ENCODE measurements around the gene CLPTM1.
A peak's percentile ranks its signal among the peaks of the same experiment; 100 is the strongest.
"Not testable (repeated sequence)": the region's sequence is repeated elsewhere in the genome, so short reads cannot be mapped to it uniquely, and the experiment has no call there.

Gene CLPTM1, protein sequence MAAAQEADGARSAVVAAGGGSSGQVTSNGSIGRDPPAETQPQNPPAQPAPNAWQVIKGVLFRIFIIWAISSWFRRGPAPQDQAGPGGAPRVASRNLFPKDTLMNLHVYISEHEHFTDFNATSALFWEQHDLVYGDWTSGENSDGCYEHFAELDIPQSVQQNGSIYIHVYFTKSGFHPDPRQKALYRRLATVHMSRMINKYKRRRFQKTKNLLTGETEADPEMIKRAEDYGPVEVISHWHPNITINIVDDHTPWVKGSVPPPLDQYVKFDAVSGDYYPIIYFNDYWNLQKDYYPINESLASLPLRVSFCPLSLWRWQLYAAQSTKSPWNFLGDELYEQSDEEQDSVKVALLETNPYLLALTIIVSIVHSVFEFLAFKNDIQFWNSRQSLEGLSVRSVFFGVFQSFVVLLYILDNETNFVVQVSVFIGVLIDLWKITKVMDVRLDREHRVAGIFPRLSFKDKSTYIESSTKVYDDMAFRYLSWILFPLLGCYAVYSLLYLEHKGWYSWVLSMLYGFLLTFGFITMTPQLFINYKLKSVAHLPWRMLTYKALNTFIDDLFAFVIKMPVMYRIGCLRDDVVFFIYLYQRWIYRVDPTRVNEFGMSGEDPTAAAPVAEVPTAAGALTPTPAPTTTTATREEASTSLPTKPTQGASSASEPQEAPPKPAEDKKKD

DNA sequence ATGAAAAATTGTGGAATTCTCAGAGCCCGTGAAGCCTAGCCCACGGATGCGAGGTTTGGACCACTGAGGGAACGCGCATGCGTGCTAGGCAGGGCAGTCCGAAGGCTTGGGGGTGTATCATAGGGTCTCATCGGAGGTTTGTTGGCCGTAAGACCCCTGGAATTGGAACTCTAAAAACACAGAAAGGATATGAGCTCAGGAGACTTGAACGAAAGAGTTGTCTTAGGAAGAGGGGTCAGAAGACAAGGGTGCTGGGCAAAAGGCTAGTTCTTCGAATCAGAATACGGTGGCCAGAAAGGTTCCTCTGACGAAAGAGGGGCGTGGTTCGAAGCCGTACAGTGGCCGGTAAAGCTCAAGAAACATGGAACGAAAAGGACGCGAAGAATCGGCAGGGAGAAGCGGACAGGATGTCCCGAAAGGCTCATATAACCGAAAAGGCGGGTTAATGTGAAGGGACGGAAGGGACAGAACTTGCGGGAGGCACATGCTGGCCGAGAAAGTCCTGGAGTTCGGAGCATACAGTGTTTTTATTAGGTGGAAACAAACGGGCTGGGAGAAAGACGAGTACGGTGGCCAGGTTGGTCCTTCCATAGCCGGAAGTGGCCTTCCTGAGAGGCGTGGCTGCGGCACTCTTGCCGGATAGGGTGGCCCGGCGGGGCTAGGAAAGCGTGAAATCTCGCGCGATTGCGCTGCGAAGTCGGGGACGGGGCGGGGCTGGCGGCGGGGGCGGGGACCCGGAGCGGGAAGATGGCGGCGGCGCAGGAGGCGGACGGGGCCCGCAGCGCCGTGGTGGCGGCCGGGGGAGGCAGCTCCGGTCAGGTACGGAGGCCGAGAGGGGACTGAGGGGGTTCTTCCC, at the start of gene CLPTM1:
Gene CLPTM1 (plus strand): TSS at position 732 of the 856 bp plus-strand sequence. CDS start 16 bp downstream, at position 748.
- peak; percentile 92 to 93 for DNase-seq (ENCODE audit: low read depth in 2 of 2)

GRCh38 chr19:44905437-44906160, 49.6 kb upstream of the CLPTM1 start, which contains the start of gene APOE:
Gene APOE, plus strand, starts transcription at chr19:44905796. Its CDS starts 829 bp downstream, at chr19:44906625.
- DNase-seq (ENCODE audit: low read depth in 2 of 2), result no peak

GRCh38 chr19:44907613-44908012, 47.6 kb upstream of the CLPTM1 start:
- DNase-seq (ENCODE audit: low read depth in 2 of 2), result no peak

DNA sequence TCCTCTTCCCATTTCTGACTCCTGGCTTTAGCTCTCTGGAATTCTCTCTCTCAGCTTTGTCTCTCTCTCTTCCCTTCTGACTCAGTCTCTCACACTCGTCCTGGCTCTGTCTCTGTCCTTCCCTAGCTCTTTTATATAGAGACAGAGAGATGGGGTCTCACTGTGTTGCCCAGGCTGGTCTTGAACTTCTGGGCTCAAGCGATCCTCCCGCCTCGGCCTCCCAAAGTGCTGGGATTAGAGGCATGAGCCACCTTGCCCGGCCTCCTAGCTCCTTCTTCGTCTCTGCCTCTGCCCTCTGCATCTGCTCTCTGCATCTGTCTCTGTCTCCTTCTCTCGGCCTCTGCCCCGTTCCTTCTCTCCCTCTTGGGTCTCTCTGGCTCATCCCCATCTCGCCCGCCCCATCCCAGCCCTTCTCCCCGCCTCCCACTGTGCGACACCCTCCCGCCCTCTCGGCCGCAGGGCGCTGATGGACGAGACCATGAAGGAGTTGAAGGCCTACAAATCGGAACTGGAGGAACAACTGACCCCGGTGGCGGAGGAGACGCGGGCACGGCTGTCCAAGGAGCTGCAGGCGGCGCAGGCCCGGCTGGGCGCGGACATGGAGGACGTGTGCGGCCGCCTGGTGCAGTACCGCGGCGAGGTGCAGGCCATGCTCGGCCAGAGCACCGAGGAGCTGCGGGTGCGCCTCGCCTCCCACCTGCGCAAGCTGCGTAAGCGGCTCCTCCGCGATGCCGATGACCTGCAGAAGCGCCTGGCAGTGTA, 46.9 kb upstream of the CLPTM1 start:
- no peak for DNase-seq (ENCODE audit: low read depth in 2 of 2)

DNA sequence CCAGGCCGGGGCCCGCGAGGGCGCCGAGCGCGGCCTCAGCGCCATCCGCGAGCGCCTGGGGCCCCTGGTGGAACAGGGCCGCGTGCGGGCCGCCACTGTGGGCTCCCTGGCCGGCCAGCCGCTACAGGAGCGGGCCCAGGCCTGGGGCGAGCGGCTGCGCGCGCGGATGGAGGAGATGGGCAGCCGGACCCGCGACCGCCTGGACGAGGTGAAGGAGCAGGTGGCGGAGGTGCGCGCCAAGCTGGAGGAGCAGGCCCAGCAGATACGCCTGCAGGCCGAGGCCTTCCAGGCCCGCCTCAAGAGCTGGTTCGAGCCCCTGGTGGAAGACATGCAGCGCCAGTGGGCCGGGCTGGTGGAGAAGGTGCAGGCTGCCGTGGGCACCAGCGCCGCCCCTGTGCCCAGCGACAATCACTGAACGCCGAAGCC, 46.3 kb upstream of the CLPTM1 start:
- DNase-seq (ENCODE audit: low read depth in 2 of 2), result no peak

DNA sequence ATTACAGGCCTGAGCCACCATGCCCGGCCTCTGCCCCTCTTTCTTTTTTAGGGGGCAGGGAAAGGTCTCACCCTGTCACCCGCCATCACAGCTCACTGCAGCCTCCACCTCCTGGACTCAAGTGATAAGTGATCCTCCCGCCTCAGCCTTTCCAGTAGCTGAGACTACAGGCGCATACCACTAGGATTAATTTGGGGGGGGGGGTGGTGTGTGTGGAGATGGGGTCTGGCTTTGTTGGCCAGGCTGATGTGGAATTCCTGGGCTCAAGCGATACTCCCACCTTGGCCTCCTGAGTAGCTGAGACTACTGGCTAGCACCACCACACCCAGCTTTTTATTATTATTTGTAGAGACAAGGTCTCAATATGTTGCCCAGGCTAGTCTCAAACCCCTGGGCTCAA, 45.4 kb upstream of the CLPTM1 start:
- no peak for DNase-seq (ENCODE audit: low read depth in 2 of 2)

DNA sequence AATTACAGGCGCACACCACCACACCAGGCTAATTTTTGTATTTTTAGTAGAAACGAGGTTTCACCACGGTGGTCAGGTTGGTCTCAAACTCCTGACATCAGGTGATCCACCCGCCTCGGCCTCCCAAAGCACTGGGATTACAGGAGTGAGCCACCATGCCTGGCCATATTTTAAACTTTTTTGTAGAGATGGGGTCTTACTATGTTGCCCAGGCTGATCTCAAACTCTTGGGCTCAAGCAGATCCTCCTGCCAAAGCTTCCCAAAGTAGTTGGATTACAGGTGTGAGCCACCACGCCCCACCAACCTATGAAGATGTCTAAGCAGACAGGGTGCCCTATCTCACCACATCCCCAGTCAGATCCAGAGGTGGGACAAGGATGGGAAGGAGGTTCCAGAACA, 43.3 kb upstream of the CLPTM1 start:
- not testable (repeated sequence) for DNase-seq (ENCODE audit: low read depth in 2 of 2)

DNA sequence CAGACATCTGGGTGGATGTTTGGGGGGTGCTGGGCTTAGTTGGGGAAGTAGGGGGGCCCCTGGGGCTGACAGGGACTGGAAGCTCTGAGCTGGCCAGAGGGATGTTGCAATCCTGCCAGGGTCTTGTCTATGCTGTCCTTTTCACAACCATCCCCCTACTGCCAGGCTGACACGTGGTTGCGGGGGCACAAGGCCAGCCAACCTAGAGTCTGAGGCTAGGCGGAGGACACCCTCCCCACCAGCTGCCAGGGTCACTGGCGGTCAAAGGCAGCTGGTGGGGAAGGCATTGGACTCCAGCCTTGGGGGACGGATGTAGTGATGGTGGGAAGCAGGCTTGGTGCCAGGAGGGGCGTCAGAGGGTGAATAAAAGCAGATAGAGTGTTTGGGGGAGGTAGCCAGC, 42.3 kb upstream of the CLPTM1 start:
- no peak for DNase-seq (ENCODE audit: low read depth in 2 of 2)

DNA sequence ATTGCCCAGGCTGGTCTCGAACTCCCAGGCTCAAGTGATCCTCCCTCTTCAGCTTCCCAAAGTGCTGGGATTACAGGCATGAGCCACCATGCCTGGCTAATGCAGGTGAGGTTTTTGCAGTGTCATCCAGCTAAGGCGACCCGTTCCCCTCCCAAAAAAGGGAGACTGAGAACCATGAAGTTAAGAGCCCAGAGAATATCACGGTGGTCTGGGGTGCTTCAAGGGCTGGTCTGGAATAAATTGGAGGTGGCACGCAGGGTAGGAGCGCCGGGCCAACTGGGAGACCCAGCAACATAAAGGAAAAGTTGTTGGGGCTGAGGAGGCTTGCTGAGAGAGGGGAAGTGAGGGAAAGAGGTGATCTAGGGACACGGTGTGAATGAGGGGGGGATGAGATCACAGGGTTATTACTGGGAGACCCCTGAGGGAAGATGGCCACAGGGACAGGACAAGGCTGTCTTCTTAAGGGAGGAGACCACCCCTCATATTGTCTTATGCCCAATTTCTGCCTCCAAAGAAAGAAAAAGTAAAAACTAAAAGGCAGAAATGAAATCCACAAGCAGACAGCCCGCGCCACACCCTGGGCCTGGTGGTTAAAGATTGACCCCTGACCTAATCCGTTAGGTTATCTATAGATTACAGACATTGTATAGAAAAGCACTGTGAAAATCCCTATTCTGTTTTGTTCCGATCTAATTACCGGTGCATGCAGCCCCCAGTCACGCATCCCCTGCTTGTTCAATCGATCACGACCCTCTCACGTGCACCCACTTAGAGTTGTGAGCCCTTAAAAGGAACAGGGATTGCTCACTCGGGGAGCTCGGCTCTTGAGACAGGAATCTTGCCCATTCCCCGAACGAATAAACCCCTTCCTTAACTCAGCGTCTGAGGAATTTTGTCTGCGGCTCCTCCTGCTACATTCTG, 41.4 kb upstream of the CLPTM1 start:
- not testable (repeated sequence) for DNase-seq (ENCODE audit: low read depth in 2 of 2)

DNA sequence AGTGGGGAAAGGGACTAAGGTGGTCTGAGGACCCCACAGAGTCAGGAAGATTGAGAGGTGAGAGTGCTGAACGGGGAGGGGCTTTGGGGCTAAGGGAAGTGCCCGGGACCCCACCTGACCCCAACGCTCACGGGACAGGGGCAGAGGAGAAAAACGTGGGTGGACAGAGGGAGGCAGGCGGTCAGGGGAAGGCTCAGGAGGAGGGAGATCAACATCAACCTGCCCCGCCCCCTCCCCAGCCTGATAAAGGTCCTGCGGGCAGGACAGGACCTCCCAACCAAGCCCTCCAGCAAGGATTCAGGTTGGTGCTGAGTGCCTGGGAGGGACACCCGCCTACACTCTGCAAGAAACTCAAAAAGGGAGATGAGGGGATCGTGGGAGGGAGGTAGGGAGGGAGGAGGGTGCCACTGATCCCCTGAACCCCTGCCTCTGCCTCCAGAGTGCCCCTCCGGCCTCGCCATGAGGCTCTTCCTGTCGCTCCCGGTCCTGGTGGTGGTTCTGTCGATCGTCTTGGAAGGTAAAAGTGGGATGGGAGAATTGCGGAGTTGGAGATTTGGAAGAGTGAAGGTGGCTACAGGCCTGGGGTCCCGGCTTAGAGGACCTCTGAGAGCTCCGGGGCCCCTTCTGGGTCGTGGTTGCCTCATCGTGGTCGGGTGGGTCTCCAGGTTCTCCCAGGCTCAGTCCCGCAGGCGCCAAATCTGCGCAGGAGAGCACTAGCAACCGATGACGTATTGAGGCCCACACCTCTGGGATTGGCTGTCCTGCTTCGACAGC, 40.6 kb upstream of the CLPTM1 start, which contains the start of gene APOC1:
Gene APOC1 (plus strand): TSS at position 176 of the 774 bp plus-strand sequence. CDS start 284 bp downstream, at position 460.
- peak; percentile 65 for DNase-seq (ENCODE audit: low read depth in 2 of 2)

DNA sequence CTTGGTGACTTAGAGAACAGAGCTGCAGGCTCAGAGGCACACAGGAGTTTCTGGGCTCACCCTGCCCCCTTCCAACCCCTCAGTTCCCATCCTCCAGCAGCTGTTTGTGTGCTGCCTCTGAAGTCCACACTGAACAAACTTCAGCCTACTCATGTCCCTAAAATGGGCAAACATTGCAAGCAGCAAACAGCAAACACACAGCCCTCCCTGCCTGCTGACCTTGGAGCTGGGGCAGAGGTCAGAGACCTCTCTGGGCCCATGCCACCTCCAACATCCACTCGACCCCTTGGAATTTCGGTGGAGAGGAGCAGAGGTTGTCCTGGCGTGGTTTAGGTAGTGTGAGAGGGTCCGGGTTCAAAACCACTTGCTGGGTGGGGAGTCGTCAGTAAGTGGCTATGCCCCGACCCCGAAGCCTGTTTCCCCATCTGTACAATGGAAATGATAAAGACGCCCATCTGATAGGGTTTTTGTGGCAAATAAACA, 30.9 kb upstream of the CLPTM1 start:
- DNase-seq (ENCODE audit: low read depth in 2 of 2), result no peak

- DNase-seq (ENCODE audit: low read depth in 2 of 2), result peak in 1 of 2 experiments; percentile 22
These were observed 29.9 kb upstream of the CLPTM1 start for GRCh38 chr19:44925114-44925891.

DNA sequence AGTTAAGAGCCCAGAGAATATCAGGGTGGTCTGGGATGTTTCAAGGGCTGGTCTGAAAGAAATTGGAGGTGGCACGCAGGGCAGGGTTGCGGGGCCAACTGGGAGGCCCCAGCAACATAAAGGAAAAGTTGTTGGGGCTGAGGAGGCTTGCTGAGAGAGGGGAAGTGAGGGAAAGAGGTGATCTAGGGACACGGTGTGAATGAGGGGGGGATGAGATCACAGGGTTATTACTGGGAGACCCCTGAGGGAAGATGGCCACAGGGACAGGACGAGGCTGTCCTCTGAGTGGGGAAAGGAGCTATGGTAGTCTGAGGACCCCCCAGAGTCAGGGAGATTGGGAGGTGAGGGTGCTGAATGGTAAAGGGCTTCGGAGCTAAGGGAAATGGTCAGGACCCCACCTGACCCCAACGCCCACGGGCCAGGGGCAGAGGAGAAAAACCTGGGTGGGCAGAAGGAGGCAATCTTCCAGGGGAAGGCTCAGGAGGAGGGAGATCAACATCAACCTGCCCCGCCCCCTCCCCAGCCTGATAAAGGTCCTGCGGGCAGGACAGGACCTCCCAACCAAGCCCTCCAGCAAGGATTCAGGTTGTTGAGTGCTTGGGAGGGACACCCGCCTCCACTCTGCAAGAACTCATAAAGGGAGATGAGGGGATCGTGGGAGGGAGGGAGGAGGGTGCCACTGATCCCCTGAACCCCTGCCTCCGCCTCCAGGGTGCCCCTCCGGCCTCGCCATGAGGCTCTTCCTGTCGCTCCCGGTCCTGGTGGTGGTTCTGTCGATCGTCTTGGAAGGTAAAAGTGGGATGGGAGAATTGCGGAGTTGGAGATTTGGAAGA, 28.7 kb upstream of the CLPTM1 start:
- DNase-seq (ENCODE audit: low read depth in 2 of 2), result not testable (repeated sequence)

DNA sequence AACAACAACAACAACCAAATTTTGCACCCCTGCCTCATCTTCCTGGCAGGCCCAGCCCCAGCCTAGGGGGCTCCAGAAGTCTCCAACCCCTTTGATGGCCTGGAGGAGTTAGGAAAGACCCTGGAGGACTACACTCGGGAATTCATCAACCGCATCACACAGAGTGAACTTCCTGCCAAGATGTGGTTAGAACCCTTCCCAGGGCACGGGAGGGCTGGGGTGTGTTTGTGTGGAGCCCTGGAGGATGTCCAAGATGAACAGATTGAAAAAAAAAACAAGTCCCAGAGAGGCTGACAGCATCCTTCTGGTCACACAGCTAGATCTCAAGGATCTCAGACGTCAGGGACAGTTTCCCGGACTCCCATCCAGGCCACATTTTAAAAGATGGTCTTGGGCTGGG, 27.4 kb upstream of the CLPTM1 start:
- DNase-seq (ENCODE audit: low read depth in 2 of 2), result peak; percentile 24 to 34

DNA sequence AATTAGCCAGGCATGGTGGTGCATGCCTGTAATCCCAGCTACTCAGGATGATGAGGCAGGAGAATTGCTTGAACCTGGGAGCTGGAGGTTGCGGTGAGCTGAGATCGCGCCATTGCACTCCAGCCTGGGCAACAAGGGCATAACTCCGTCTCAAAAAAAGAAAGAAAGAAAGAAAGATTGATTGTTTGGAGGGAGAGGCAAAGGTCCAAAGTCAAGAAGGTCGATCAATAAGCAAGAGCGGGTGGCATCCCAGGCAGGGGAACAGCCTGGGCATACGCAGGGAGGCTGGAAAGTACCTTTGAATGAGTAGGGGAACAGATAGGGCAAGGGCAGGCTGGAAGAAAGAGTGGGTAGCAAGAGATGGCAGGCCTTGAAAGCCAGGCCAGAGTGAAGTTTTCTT, 25.1 kb upstream of the CLPTM1 start:
- DNase-seq (ENCODE audit: low read depth in 2 of 2), result no peak

DNA sequence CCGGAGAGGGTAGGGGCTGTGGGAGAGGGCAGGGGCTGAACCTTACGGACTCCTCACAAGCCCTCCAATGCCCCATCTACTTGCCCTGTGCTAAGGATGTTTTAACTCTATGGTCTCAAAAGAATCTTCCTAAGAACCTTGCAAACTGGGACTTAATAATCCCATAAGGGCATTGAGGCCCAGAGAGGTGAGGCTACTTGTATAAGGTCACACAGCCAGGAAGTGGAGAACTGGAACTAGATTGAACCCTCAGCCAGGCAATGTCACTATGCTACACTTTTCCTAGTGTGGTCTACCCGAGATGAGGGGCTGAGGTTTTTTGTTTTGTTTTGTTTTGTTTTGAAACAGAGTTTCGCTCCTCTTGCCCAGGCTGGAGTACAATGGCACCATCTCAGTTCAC, 23.6 kb upstream of the CLPTM1 start:
- no peak for DNase-seq (ENCODE audit: low read depth in 2 of 2)

- no peak for DNase-seq (ENCODE audit: low read depth in 2 of 2)
These were observed 15.5 kb upstream of the CLPTM1 start for GRCh38 chr19:44939668-44940067.

Measured in fibroblast of skin of left quadriceps (primary cell).